K562 (cell line): ENCODE data around the gene PLEKHH3. TPM values are rescaled to one million over a fixed set of nuclear protein-coding genes. Genes with fewer than 3 reads are reported as not detected.

Experiments used
- ARID1B ChIP-seq: fragments of 450-650 bp; IDR thresholded peaks from 2 replicates; pipeline ENCODE4 v1.6.1; 2016; ENCODE audit warnings: antibody characterized with exemption, mild to moderate bottlenecking, inconsistent platforms
- ARID3A ChIP-seq: IDR thresholded peaks from 2 replicates; pipeline ENCODE4 v1.6.1; 2012; ENCODE audit warnings: low read depth, low read length, improper control_type of control experiment, borderline replicate concordance
- ARNT ChIP-seq, 2 experiments: fragments of 450-650 bp; IDR thresholded peaks; 2 replicates each; pipeline ENCODE4 v1.6.1; 2016; ENCODE audit warnings: mild to moderate bottlenecking in 1 of 2
- FIP1L1 ChIP-seq: fragments of 200-400 bp; formaldehyde crosslinking; IDR thresholded peaks from 2 replicates; pipeline ENCODE4 v1.6.1; 2018; ENCODE audit warnings: mild to moderate bottlenecking, low read depth, low read length; ENCODE audit not compliant: poor library complexity, severe bottlenecking
- HNRNPH1 ChIP-seq: fragments of 200-400 bp; formaldehyde crosslinking; optimal IDR thresholded peaks from 2 replicates; pipeline ENCODE3; 2017; ENCODE audit warnings: low read depth, mild to moderate bottlenecking, low read length, moderate library complexity
- KLF1 ChIP-seq: fragments of 450-650 bp; IDR thresholded peaks from 2 replicates; pipeline ENCODE4 v1.6.1; 2016; ENCODE audit warnings: missing genetic modification characterization, missing compliant biosample characterization
- PHF21A ChIP-seq: fragments of 450-650 bp; IDR thresholded peaks from 2 replicates; pipeline ENCODE4 v1.6.1; 2017; ENCODE audit warnings: low read depth, borderline replicate concordance
- RAD51 ChIP-seq: fragments of 450-650 bp; IDR thresholded peaks from 2 replicates; pipeline ENCODE4 v1.7.1; 2016; ENCODE audit warnings: low read depth, mild to moderate bottlenecking, borderline replicate concordance
- RFX1 ChIP-seq: fragments of 450-650 bp; IDR thresholded peaks from 2 replicates; pipeline ENCODE4 v1.6.1; 2016; ENCODE audit warnings: mild to moderate bottlenecking, moderate library complexity
- STAT5A ChIP-seq: IDR thresholded peaks from 2 replicates; pipeline ENCODE4 v1.6.1; 2012; ENCODE audit warnings: low read length, inconsistent platforms, borderline replicate concordance
- TAF15 ChIP-seq: fragments of 200-400 bp; formaldehyde crosslinking; IDR thresholded peaks from 2 replicates; pipeline ENCODE4 v1.6.1; 2017; ENCODE audit warnings: mild to moderate bottlenecking, low read depth, low read length, moderate library complexity
- THAP7 ChIP-seq: fragments of 250-450 bp; sonication (Bioruptor Pico); IDR thresholded peaks from 2 replicates; pipeline ENCODE4 v1.5.0; 2021
- ZNF12 ChIP-seq: sonication (generic); formaldehyde crosslinking; IDR thresholded peaks from 2 replicates; pipeline ENCODE4 v1.4.0; 2020; ENCODE audit warnings: mild to moderate bottlenecking, missing genetic modification reagents
- ZNF143 ChIP-seq: sonication (generic); formaldehyde crosslinking; IDR thresholded peaks from 2 replicates; pipeline ENCODE4 v1.9.0; 2022; ENCODE audit warnings: mild to moderate bottlenecking, missing genetic modification reagents
- polyA plus RNA-seq, 8 experiments: library from polyadenylated mRNA; depleted of rRNA in 4 of 8; stranded (reverse) in 5 of 8; unstranded in 3 of 8; fragments of >200 nt; fragmentation: Nextera tagmentation in 2 of 8; fragmentation: Illumina TruSeq in 1 of 8; extraction: Ambion mirVana in 2 of 8; extraction: Trizol in 1 of 8; gene quantifications; 2 replicates each; pipeline versions ENCODE4 v1.2.1 to v1.2.3, GENCODE V29; 2011 to 2014; ENCODE audit warnings: inconsistent platforms in 1 of 8, missing spikeins in 1 of 8
- total RNA-seq, 7 experiments: library from RNA; depleted of rRNA in 6 of 7; stranded (reverse); fragments of >200 nt in 6 of 7; fragmentation: Illumina TruSeq in 2 of 7; extraction: Trizol in 2 of 7; gene quantifications; 2 replicates each; pipeline versions ENCODE4 v1.2.1 to v1.2.3, GENCODE V29; 2011 to 2021; ENCODE audit warnings: low replicate concordance in 1 of 7

The PLEKHH3 gene
- total and polyA plus RNA-seq, 9 of the 15 experiments (the other 6 are each of a cell fraction or from before 2014, with no cell fraction given), result 0.58 to 34.5 (median 5.0) TPM

- no peak for TF ChIP-seq ARID3A
- no peak for TF ChIP-seq THAP7 (CRISPR knock-in tag)
- TF ChIP-seq RAD51, result peak; percentile 90
- no peak for TF ChIP-seq STAT5A
- no peak for TF ChIP-seq RFX1
- no peak for TF ChIP-seq TAF15
- TF ChIP-seq HNRNPH1, result no peak
- TF ChIP-seq ZNF143 (CRISPR knock-in tag), result no peak
- no peak for TF ChIP-seq ZNF12 (CRISPR knock-in tag)
- no peak for TF ChIP-seq FIP1L1
- TF ChIP-seq KLF1 (tag), result no peak
- no peak for TF ChIP-seq PHF21A
- TF ChIP-seq ARID1B, result no peak
- TF ChIP-seq ARNT (IDR thresholded peaks at IDR 0.05), result 0 out of 4 replicates have a peak, but pooled peaks of 1 of the 2 experiments have one; percentile 70
Observed at GRCh38 chr17:42677012-42677857, 441 bp upstream of the PLEKHH3 start (continued).
